ENCODE measurements around the gene RXFP1.

DNA sequence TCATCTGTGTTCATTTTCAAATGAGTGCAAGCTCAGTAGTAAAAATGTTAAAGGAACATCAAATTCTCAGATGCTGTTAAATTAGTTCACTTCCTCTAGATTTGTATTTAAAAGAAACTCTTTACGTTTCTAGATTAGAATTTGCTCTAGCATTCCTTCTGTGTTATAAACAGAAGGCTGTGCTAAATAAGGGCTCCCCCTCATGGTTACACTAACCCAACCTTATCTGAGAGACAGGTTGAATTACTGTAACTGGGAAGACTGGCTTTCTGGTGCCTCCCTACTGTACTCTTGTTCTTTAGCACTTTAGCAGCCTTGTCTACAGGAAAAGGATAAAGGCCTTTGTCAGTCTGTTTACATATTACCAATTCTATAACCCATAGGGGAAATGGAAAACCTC, 56.8 kb downstream of the RXFP1 start:
- TF ChIP-seq, protein P1, sequence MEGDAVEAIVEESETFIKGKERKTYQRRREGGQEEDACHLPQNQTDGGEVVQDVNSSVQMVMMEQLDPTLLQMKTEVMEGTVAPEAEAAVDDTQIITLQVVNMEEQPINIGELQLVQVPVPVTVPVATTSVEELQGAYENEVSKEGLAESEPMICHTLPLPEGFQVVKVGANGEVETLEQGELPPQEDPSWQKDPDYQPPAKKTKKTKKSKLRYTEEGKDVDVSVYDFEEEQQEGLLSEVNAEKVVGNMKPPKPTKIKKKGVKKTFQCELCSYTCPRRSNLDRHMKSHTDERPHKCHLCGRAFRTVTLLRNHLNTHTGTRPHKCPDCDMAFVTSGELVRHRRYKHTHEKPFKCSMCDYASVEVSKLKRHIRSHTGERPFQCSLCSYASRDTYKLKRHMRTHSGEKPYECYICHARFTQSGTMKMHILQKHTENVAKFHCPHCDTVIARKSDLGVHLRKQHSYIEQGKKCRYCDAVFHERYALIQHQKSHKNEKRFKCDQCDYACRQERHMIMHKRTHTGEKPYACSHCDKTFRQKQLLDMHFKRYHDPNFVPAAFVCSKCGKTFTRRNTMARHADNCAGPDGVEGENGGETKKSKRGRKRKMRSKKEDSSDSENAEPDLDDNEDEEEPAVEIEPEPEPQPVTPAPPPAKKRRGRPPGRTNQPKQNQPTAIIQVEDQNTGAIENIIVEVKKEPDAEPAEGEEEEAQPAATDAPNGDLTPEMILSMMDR (IDR thresholded peaks at IDR 0.05) = no peak
- TF ChIP-seq POLR2A (IDR thresholded peaks at IDR 0.05) = no peak
- TF ChIP-seq POLR2AphosphoS5 (IDR thresholded peaks at IDR 0.05) = no peak
- no peak for TF ChIP-seq EP300 (IDR thresholded peaks at IDR 0.05)

Data from suprapubic skin (tissue), 4 donors.